Stimulated activated CD4-positive, alpha-beta T cell treated with anti-CD3 and anti-CD28 coated beads, Interleukin-4, amount 100 ng/mL, for 4 hours (primary cell): ENCODE results near the gene SSX7.
"Not testable (repeated sequence)": the region's sequence is repeated elsewhere in the genome, so short reads cannot be mapped to it uniquely, and the experiment has no call there.

Experiments
- DNase-seq, 2 experiments: peaks; one replicate each; pipeline ENCODE4 v3.0.0-alpha.2; 2020

SSX7 gene

DNA sequence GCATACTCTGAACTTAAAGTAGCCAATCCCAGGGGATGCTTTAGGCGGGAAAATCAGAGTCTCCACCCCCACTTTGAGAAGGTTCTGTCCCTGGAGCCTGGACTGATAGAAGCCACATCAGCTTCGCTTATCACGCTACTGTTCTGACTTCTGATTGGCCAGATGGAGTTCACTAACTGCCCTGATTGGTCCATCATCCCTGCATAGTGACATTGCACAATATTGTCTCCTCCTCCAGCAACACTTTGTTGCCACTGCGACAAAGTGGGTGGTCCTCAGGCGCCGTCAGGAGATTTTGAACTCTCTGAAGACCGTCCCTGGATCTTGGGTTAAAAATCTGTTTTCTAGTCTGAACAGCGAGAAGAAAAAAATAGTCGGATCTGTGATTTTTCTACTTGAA lies at the start of gene SSX7:
Gene SSX7, minus strand, starts transcription at position 101 of the 400 bp plus-strand sequence. CDS start 1,428 bp downstream, outside the sequence.
- not testable (repeated sequence) for DNase-seq

DNA sequence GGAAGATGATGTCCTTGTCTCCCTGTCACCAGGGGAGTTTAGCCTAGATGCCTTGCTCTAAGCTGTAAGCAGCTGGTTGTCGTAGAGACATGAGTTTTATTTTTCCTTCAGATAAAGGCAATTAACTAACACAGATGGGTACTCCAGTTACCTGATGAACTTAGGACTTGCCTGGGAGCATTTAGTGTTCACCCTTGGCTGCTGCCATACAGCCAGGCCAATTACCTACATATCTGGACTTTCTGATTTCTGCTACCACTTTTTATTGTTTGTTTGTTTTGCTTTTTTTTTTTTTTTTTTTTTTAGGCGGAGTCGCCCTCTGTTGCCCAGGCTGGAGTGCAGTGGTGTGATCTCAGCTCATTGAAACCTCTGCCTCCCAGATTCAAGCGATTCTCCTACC lies 37.3 kb upstream of the SSX7 start:
- DNase-seq: not testable (repeated sequence)

DNA sequence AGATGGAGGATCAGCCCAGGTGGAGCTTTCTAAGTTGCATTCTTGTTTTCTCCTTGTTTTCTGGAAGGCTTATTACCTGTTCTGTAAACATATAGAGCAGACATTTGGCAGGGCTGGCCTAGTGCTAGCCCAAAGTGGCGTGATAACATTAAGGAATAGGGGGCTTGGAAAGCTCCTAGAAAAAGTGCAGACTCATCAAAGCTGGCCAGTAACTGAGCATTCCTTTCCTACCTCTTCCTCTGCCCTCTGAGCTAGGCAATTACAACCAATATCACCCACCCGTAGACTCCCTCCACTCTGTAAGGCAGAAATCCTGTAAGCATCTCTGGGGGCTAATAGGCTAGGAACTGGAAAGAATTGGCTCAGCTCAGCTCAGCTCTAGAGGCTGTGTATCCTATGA lies 7.5 kb upstream of the SSX7 start:
- not testable (repeated sequence) for DNase-seq

- not testable (repeated sequence) for DNase-seq
These were observed 775 bp upstream of the SSX7 start for GRCh38 chrX:52655475-52655874.

GRCh38 chrX:52650676-52651075 lies 4.0 kb downstream of the SSX7 start:
- DNase-seq: not testable (repeated sequence)

DNA sequence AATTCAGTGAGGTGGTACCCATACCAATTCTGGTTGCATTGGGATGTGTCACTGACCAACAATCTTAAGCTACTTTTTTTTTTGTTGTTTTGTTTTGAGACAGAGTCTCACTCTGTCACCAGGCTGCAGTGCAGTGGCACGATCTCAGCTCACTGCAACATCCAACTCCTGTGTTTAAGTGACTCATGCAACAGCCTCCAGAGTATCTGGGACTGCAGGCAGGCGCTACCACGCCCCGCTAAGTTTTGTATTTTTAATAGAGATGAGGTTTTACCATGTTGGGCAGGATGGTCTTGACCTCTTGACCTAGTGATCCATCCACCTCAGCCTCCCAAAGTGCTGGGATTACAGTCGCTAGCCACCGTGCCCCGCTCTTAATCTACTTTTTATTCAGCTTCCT lies 5.7 kb downstream of the SSX7 start:
- not testable (repeated sequence) for DNase-seq

- DNase-seq: not testable (repeated sequence)
These were observed 26.2 kb downstream of the SSX7 start for GRCh38 chrX:52628483-52628882.

GRCh38 chrX:52620661-52621060 lies 34.0 kb downstream of the SSX7 start:
- not testable (repeated sequence) for DNase-seq

DNA sequence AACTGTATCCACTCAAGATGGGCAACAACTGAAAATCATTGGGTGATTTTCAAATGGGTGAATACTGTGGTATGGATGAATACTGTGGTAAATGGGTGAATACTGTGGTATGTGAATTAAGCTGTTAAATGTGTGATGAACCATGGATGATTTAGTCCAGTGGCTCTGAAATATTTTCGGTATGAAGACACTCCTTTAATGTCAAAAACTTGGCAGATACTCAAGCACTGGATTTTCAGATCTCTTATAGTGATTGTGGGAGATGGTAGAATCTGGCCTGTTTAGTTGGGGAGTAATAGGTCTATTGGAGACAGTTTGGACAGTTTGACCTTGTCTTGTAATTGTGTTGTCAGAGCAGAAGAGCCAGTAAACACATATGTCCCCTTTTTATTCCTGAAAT lies 45.7 kb downstream of the SSX7 start:
- DNase-seq: no peak

DNA sequence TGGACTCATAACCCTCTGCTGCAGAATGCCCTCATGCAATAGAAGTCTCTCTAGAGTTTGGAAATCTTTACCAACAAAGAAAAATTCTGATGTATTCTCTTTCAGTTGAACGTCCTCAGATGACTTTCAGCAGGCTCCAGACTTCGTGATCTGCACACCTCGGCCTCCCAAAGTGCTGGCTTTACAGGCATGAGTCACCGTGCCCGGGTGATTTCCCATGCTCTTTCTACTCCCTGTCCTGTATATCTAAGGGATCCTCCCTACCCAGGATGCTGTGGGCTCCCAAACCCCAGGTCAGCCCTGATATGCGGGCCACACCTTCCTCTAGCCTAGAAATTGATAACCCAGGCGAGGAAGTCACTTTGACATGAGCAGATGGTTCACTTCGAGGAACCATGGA lies 51.5 kb downstream of the SSX7 start:
- not testable (repeated sequence) for DNase-seq

DNA sequence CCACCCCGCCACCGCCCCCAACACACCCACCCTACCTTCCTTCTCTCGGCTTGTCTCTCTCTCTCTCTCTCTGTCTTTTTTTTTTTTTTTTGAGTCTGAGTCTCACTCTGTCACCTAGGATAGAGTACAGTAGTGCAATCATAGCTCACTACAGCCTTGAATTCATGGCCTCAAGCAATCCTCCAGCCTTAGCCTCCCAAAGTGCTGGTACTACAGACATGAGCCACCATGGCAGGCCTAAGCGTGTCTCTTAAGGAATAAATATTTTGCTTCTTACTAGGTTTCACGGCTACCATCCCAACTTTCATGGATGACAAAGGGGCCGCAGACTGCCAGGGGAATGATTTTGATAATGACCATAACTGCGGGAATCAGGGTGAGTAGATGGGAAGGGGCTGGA lies 55.8 kb downstream of the SSX7 start:
- DNase-seq: no peak

DNA sequence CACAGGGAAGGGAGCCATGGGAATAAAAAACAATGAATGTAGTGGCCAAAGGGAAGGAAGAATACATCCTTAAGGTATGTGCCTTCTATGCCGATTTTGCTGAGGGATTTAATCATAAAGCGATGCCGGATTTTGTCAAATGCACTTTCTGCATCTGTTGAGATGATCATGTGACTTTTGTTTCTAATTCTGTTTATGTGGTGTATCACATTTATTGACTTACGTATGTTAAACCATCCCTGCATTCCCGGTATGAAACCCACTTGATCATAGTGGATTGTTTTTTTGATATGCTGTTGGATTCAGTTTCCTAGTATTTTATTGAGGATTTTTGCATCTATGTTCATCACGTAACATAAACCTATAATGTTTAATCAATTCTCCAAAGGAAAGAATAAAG lies 60.0 kb downstream of the SSX7 start:
- DNase-seq: no peak
